ENCODE data around the gene LZTFL1.

GRCh38 chr3:45873638-45874037, 31.7 kb upstream of the LZTFL1 start:
- no peak for TF ChIP-seq CTCF (conservative IDR thresholded peaks at IDR 0.05 in 1 of 2, IDR thresholded peaks at IDR 0.05 in 1 of 2; ENCODE audit: low read depth in 1 of 2, low read length in 2 of 2)
- no peak for TF ChIP-seq EZH2 (IDR thresholded peaks at IDR 0.05; ENCODE audit: low read length, missing control alignments)

Data from fibroblast of lung (primary cell).